Stimulated activated effector memory CD8-positive, alpha-beta T cell treated with anti-CD3 and anti-CD28 coated beads, Interleukin-12 subunit alpha, Interleukin-12 subunit beta, amount 100 ng/mL, for 72 hours (primary cell): Measurements from ENCODE around the gene PATL1.

ENCODE experiments used
- ATAC-seq: fragments of 150-1000 bp; cut with Tn5 transposase; 2 replicates; pipeline ENCODE4 v1.10.0; 2021
- DNase-seq, 2 donors: peaks; one replicate each; pipeline ENCODE4 v3.0.0; 2021 to 2022; ENCODE audit warnings: low spot score in 2 of 2
- H3K27ac Mint-ChIP-seq: one replicate; pipeline ENCODE4 v1.8.0; 2022; ENCODE audit warnings: mild to moderate bottlenecking, mixed read lengths
- H3K36me3 Mint-ChIP-seq: one replicate; pipeline ENCODE4 v1.8.0; 2022; ENCODE audit warnings: mild to moderate bottlenecking, mixed read lengths
- H3K4me1 Mint-ChIP-seq: one replicate; pipeline ENCODE4 v1.8.0; 2022; ENCODE audit warnings: mixed read lengths
- H3K4me3 Mint-ChIP-seq: one replicate; pipeline ENCODE4 v1.8.0; 2022; ENCODE audit warnings: mild to moderate bottlenecking, mixed read lengths
- H3K9me3 Mint-ChIP-seq: one replicate; pipeline ENCODE4 v1.8.0; 2022; ENCODE audit warnings: mixed read lengths

PATL1 gene

DNA sequence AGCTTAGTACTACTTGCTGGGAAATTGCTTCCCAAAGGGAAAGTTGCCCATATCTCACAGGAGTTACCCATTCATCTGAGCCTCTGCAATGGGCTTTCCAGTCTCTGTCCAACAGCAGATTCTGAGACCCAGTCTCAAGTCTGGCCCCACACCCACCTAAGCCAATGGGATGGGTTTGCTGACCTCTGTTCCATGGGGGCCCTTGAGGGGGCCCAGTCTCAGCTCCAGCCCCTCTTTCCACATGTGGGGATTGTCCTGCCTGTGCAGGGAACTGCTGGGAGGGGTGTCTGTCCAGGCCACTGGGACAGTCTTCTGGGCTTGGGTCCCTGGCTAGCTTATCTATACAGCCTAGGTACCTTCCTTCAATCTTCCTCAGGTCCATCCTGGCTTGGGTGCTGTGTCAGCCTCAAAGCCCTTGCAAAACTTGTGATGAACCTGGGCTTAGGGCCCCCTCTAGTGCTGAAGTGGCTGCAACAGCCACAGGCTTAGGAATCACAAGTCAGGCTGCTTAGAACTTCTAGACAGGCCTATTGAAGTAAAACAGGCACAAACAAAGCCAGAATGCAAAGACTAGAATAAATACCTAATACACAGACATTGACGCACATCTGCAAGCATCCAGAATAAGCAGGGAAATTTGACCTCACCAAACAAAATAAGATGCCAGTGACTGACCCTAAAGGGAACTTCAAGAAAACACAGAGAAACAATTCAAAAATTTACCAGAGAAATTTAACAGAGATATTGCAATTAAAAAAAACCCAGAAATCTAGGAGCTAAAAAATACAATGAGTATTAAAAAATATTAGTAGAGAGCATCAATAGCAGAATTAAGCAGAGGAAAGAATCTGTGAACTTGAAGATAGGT lies 11.7 kb upstream of the PATL1 start:
- Mint-ChIP-seq H3K4me3 (no peak overlapping the region), H3K36me3 (no peaks in the 10 kb centered on the region), H3K4me1 (no peaks in the 10 kb centered on the region), H3K27ac (no peak overlapping the region), H3K9me3 (no peaks in the 10 kb centered on the region)
- ATAC-seq (peak; percentile 75), DNase-seq (peak in 1 of 2 donors; percentile 14)

DNA sequence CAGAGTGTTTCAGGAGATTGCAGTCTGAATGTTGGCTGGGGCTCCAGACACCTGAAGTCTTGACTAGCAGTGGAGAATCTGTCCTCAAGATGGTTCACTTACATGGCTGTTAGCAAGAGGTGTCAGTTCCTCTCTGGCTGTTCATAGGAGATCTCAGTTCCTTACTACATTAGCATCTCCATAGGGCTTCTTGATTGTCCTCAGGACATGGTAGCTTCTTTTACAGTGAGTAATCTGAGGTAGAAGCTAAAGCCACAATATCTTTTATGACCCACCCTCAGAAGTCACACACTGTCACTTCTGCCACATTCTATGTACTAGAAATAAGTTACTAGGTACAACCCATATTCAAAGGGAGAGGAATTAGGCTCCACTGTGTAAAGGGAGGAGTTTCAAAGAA lies 10.5 kb upstream of the PATL1 start:
- no peak overlapping the region for H3K4me3 Mint-ChIP-seq
- no peaks in the 10 kb centered on the region for H3K4me1 Mint-ChIP-seq
- no peaks in the 10 kb centered on the region for H3K36me3 Mint-ChIP-seq
- H3K9me3 Mint-ChIP-seq, result no peaks in the 10 kb centered on the region
- no peak overlapping the region for H3K27ac Mint-ChIP-seq
- peak; percentile 51 for ATAC-seq
- no peak for DNase-seq

GRCh38 chr11:59678813-59679165 lies 10.0 kb upstream of the PATL1 start:
- DNase-seq (no peak), ATAC-seq (no peak)
- Mint-ChIP-seq H3K36me3 (no peaks in the 10 kb centered on the region), H3K9me3 (no peaks in the 10 kb centered on the region), H3K27ac (no peak overlapping the region), H3K4me3 (no peak overlapping the region), H3K4me1 (no peaks in the 10 kb centered on the region)

DNA sequence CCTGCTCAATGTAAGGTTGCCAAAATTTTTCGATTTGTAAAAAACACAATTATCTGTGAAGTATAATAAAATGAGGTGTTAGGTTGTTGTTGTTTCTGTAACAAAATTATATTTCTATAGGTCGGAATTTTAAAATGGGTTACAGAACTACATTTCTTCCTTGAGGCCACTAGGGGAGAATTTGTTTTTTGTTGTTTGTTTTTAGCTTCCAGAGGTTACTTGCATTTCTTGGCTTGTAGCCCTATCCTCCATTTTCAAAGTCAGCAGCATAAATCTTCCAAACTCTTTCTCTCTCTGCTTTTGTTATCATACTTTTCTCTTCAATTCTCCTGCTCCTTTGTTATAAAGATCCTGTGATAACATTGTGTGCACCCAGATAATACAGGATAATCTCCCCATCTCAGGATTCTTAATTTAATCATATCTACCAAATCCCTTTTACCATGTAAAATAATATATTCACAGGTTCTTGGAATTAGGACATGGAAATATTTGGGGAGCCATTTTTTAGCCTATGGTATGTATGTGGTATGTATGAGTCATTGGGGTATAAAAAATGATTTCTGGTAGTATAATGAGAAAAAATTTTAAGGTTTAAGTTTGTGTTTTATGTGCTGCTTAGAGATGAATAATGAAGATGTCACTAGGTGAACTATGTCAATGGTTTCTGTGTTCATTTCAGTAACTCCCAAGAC lies 9.4 kb upstream of the PATL1 start:
- Mint-ChIP-seq H3K27ac (no peak overlapping the region), H3K36me3 (no peaks in the 10 kb centered on the region), H3K4me1 (no peaks in the 10 kb centered on the region), H3K9me3 (no peaks in the 10 kb centered on the region), H3K4me3 (no peak overlapping the region)
- DNase-seq, result no peak
- peak; percentile 13 for ATAC-seq

GRCh38 chr11:59676205-59676604 lies 7.4 kb upstream of the PATL1 start:
- no peaks in the 10 kb centered on the region for H3K36me3 Mint-ChIP-seq
- ATAC-seq, result peak; percentile 40
- H3K4me1 Mint-ChIP-seq, result no peaks in the 10 kb centered on the region
- no peak overlapping the region for H3K4me3 Mint-ChIP-seq
- DNase-seq, result no peak
- no peaks in the 10 kb centered on the region for H3K9me3 Mint-ChIP-seq
- no peak overlapping the region for H3K27ac Mint-ChIP-seq

DNA sequence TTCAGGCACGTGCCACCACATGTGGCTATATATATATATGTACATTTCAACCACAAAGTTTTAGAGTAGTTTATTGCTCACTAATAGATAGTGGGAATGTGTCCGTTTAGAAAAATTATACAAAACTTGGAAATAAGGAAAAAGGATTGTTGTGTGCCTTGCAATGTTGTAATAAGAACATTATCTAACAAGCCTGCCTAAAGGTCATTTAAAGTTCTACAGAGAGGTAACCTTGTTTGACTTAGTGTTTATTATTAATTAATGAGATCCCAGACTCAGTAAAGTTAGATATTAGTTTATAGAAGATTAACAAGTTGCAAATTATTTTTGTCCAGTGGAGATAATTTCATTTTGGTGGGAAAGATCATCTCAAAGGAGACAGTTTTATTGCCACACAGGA lies 5.5 kb upstream of the PATL1 start:
- H3K9me3 Mint-ChIP-seq, result no peaks in the 10 kb centered on the region
- H3K36me3 Mint-ChIP-seq, result peaks cover 5% of the 10 kb centered on the region
- peaks cover 9% of the 10 kb centered on the region for H3K4me1 Mint-ChIP-seq
- DNase-seq, result no peak
- no peak overlapping the region for H3K27ac Mint-ChIP-seq
- no peak overlapping the region for H3K4me3 Mint-ChIP-seq
- no peak for ATAC-seq

- Mint-ChIP-seq H3K9me3 (no peaks in the 10 kb centered on the region), H3K4me3 (no peak overlapping the region), H3K27ac (no peak overlapping the region), H3K36me3 (peaks cover 13% of the 10 kb centered on the region), H3K4me1 (peaks cover 9% of the 10 kb centered on the region)
- DNase-seq (no peak), ATAC-seq (no peak)
Measured at GRCh38 chr11:59673291-59673690, 4.5 kb upstream of the PATL1 start.

DNA sequence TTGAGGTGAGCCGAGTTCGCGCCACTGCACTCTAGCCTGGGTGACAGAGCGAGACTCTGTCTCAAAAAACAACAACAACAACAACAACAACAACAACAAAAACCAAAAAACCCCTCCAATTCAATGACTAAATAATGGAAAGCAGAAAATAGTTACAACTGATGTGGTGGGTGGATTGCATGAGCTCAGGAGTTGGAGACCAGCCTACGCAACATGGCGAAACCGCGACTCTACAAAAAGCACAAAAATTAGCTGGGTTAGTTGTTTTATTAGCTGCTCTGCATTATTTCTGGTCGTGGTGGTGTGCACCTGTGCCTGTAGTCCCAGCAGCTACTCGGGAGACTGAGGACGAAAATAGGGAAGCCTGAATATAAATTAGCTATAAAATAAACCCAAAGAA lies 2.6 kb upstream of the PATL1 start:
- Mint-ChIP-seq H3K36me3 (peaks cover 30% of the 10 kb centered on the region), H3K27ac (no peak overlapping the region)
- no peak for DNase-seq

GRCh38 chr11:59669611-59670009 lies 773 bp upstream of the PATL1 start:
- peak overlapping the region; percentile 96 for H3K27ac Mint-ChIP-seq
- H3K9me3 Mint-ChIP-seq, result no peaks in the 10 kb centered on the region
- peaks cover 49% of the 10 kb centered on the region for H3K36me3 Mint-ChIP-seq

More for the DNA sequence above, 2.6 kb upstream of the PATL1 start:
- H3K4me3 Mint-ChIP-seq, result no peak overlapping the region
- no peak for ATAC-seq
- peaks cover 27% of the 10 kb centered on the region for H3K4me1 Mint-ChIP-seq
- H3K9me3 Mint-ChIP-seq, result no peaks in the 10 kb centered on the region

GRCh38 chr11:59668188-59668949 lies 468 bp downstream of the PATL1 start:
- peaks cover 42% of the 10 kb centered on the region for H3K4me1 Mint-ChIP-seq
- H3K36me3 Mint-ChIP-seq, result peaks cover 61% of the 10 kb centered on the region
- H3K4me3 Mint-ChIP-seq, result peak overlapping the region; percentile 89
- H3K9me3 Mint-ChIP-seq, result no peaks in the 10 kb centered on the region
- peak; percentile 57 for ATAC-seq
- H3K27ac Mint-ChIP-seq, result peak overlapping the region; percentile 96
- no peak for DNase-seq

More at GRCh38 chr11:59669611-59670009, 773 bp upstream of the PATL1 start:
- DNase-seq (no peak), ATAC-seq (no peak)
- Mint-ChIP-seq H3K4me3 (peak overlapping the region; percentile 89), H3K4me1 (peaks cover 36% of the 10 kb centered on the region)

GRCh38 chr11:59667812-59668187 lies 1.0 kb downstream of the PATL1 start:
- no peaks in the 10 kb centered on the region for H3K9me3 Mint-ChIP-seq
- peak overlapping the region; percentile 96 for H3K27ac Mint-ChIP-seq
- H3K36me3 Mint-ChIP-seq, result peaks cover 67% of the 10 kb centered on the region
- ATAC-seq (no peak), DNase-seq (no peak)
- peak overlapping the region; percentile 89 for H3K4me3 Mint-ChIP-seq
- H3K4me1 Mint-ChIP-seq, result peaks cover 42% of the 10 kb centered on the region

DNA sequence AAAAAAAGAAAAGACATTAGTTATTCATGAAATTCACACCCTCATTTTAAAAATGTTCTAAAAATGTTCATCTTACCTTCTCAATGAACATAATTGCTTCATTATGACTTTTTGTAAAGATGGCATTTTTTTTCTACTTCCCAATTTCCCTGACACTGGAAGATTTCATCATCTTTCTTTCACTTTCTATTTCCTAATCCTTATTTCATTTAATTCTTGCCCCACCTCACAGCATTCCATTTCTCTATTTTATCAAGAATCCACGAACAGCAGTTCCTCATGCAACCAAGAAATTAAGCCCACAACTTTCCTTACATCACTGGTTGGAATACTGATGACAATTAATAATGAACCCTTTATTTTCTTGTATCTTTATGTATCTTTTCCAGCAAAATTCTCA lies 1.9 kb downstream of the PATL1 start:
- H3K27ac Mint-ChIP-seq, result peak overlapping the region; percentile 96

GRCh38 chr11:59660621-59661020 lies 8.2 kb downstream of the PATL1 start:
- Mint-ChIP-seq H3K36me3 (peaks cover 100% of the 10 kb centered on the region), H3K27ac (peak overlapping the region; percentile 39)

More for the DNA sequence above, 1.9 kb downstream of the PATL1 start:
- Mint-ChIP-seq H3K4me3 (peak overlapping the region; percentile 89), H3K9me3 (no peaks in the 10 kb centered on the region), H3K36me3 (peaks cover 75% of the 10 kb centered on the region), H3K4me1 (peaks cover 42% of the 10 kb centered on the region)
- no peak for ATAC-seq
- no peak for DNase-seq

DNA sequence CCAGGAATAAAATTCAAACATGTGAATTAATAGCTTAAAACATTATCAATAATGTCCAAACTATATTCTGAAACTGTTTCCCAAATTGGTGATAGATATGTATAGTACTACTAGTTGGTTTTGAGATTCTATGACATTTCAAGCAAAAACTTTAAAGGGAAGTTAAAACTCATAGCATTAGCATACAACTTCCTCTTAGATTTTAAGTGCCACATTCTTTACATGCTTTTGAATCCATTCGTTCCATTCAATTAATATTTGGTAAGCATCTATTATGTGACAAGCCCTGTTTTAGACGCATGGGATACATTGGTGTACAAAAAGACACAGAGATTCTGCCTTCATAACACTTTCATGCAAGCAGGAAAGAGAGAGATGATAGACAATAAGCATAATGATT lies 8.9 kb downstream of the PATL1 start:
- Mint-ChIP-seq H3K36me3 (peaks cover 100% of the 10 kb centered on the region), H3K9me3 (no peaks in the 10 kb centered on the region), H3K4me3 (no peak overlapping the region), H3K27ac (peak overlapping the region; percentile 39), H3K4me1 (peaks cover 19% of the 10 kb centered on the region)
- DNase-seq (no peak), ATAC-seq (no peak)

More at GRCh38 chr11:59660621-59661020, 8.2 kb downstream of the PATL1 start:
- Mint-ChIP-seq H3K9me3 (no peaks in the 10 kb centered on the region), H3K4me1 (peaks cover 24% of the 10 kb centered on the region), H3K4me3 (no peak overlapping the region)
- ATAC-seq (no peak), DNase-seq (no peak)

DNA sequence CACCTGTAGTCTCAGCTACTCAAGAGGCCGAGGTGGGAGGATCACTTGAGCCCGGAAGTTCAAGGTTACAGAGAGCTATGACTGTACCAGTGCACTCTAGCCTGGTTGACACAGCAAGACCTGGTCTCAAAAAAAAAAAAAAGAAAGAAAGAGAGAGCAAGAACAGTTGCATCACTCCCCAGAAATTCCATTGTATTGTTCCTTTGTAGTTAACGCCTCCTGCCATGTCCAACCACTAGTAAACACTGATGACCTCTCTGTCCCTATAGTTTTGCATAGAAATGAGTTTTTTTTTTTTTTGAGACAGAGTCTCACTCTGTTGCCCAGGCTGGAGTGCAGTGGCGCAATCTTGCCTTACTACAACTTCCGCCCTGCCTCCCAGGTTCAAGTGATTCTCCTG lies 10.8 kb downstream of the PATL1 start:
- ATAC-seq (no peak), DNase-seq (no peak)
- peak overlapping the region; percentile 69 for H3K27ac Mint-ChIP-seq
- H3K36me3 Mint-ChIP-seq, result peaks cover 100% of the 10 kb centered on the region
- no peak overlapping the region for H3K4me3 Mint-ChIP-seq
- peaks cover 9% of the 10 kb centered on the region for H3K4me1 Mint-ChIP-seq
- H3K9me3 Mint-ChIP-seq, result no peaks in the 10 kb centered on the region
